Jurkat, Clone E6-1 (cell line): ENCODE data around the gene BATF2.

ENCODE experiments used
- DNase-seq: peaks from one replicate; pipeline ENCODE4 v3.0.0-alpha.2; 2011; ENCODE audit warnings: low read depth, low spot score
- H3K4me3 ChIP-seq: 2 replicates; pipeline ENCODE4 v1.5.1; 2011; ENCODE audit warnings: mild to moderate bottlenecking, low read length, control low read depth, moderate library complexity

BATF2 gene

GRCh38 chr11:64974124-64974523, 22.6 kb downstream of the BATF2 start:
- no peak overlapping the region for H3K4me3 ChIP-seq
- DNase-seq = no peak

GRCh38 chr11:64971421-64972233, 25.1 kb downstream of the BATF2 start, which contains the start of gene MAJIN:
TSS of gene MAJIN (minus strand) at chr11:64972108. CDS start at chr11:64959405, 12,703 bp downstream.
- no peak within 1 kb of the TSS for H3K4me3 ChIP-seq
- DNase-seq = no peak

- no peak for DNase-seq
- no peak overlapping the region for H3K4me3 ChIP-seq
Observed at GRCh38 chr11:64970731-64971151, 26.0 kb downstream of the BATF2 start.

GRCh38 chr11:64969209-64969608, 27.6 kb downstream of the BATF2 start:
- DNase-seq = no peak
- H3K4me3 ChIP-seq = no peak overlapping the region

GRCh38 chr11:64967375-64967774, 29.4 kb downstream of the BATF2 start:
- no peak for DNase-seq
- no peak overlapping the region for H3K4me3 ChIP-seq

GRCh38 chr11:64963072-64963631, 33.6 kb downstream of the BATF2 start:
- no peak overlapping the region for H3K4me3 ChIP-seq
- no peak for DNase-seq

GRCh38 chr11:64960719-64961118, 36.1 kb downstream of the BATF2 start:
- H3K4me3 ChIP-seq = no peak overlapping the region
- no peak for DNase-seq

- no peak for DNase-seq
Observed at GRCh38 chr11:64959498-64959897, 37.3 kb downstream of the BATF2 start.

GRCh38 chr11:64954201-64954600, 42.6 kb downstream of the BATF2 start:
- H3K4me3 ChIP-seq = no peak overlapping the region
- DNase-seq = no peak

More at GRCh38 chr11:64959498-64959897, 37.3 kb downstream of the BATF2 start:
- no peak overlapping the region for H3K4me3 ChIP-seq

- H3K4me3 ChIP-seq = no peak overlapping the region
- no peak for DNase-seq
Observed at GRCh38 chr11:64951529-64951928, 45.2 kb downstream of the BATF2 start.

GRCh38 chr11:64947208-64947814, 49.5 kb downstream of the BATF2 start:
- no peak for DNase-seq
- H3K4me3 ChIP-seq = no peak overlapping the region
